Effector memory CD4-positive, alpha-beta T cell (primary cell): ENCODE results near the gene AKAP17A.

Experiments
- DNase-seq, 3 donors: peaks; one replicate each; pipeline ENCODE4 v3.0.0-alpha.2; 2020
- H3K27ac ChIP-seq: 2 replicates; pipeline ENCODE4 v1.7.0; 2013; ENCODE audit warnings: mild to moderate bottlenecking, low read length, moderate library complexity; ENCODE audit not compliant: insufficient read depth, poor library complexity, severe bottlenecking
- H3K27me3 ChIP-seq: replicated peaks from 2 replicates; pipeline ENCODE4 v1.7.0; 2013; ENCODE audit warnings: mild to moderate bottlenecking, low read length; ENCODE audit not compliant: insufficient read depth, control insufficient read depth, poor library complexity, severe bottlenecking
- H3K36me3 ChIP-seq: 2 replicates; pipeline ENCODE4 v1.7.0; 2013; ENCODE audit warnings: mild to moderate bottlenecking, low read length, moderate library complexity; ENCODE audit not compliant: control insufficient read depth, insufficient read depth
- H3K4me1 ChIP-seq: 2 replicates; pipeline ENCODE4 v1.7.0; 2013; ENCODE audit warnings: low read length, mild to moderate bottlenecking; ENCODE audit not compliant: control insufficient read depth, insufficient read depth, poor library complexity, severe bottlenecking
- H3K4me3 ChIP-seq: 2 replicates; pipeline ENCODE4 v1.7.0; 2013; ENCODE audit warnings: low read length, low read depth, mild to moderate bottlenecking; ENCODE audit not compliant: insufficient read depth, poor library complexity, severe bottlenecking
- H3K9me3 ChIP-seq: 2 replicates; pipeline ENCODE4 v1.7.0; 2013; ENCODE audit warnings: mild to moderate bottlenecking, low read length, moderate library complexity; ENCODE audit not compliant: control insufficient read depth

AKAP17A gene

GRCh38 chrX:1602299-1602698, 10.9 kb downstream of the AKAP17A start:
- Histone ChIP-seq H3K4me1 (no peaks in the 10 kb centered on the region), H3K27me3 (no peaks in the 10 kb centered on the region), H3K27ac (no peak overlapping the region), H3K36me3 (peaks cover 53% of the 10 kb centered on the region), H3K4me3 (no peak overlapping the region), H3K9me3 (no peaks in the 10 kb centered on the region)
- DNase-seq, result no peak

- no peaks in the 10 kb centered on the region for H3K4me1 ChIP-seq
- H3K36me3 ChIP-seq, result peaks cover 11% of the 10 kb centered on the region
- DNase-seq, result no peak
- H3K9me3 ChIP-seq, result no peaks in the 10 kb centered on the region
- H3K27ac ChIP-seq, result no peak overlapping the region
- H3K4me3 ChIP-seq, result no peak overlapping the region
- H3K27me3 ChIP-seq, result no peaks in the 10 kb centered on the region
These were observed 15.1 kb downstream of the AKAP17A start for GRCh38 chrX:1606496-1606895.

GRCh38 chrX:1609311-1609710, 17.9 kb downstream of the AKAP17A start:
- Histone ChIP-seq H3K9me3 (no peaks in the 10 kb centered on the region), H3K4me1 (no peaks in the 10 kb centered on the region), H3K4me3 (no peak overlapping the region), H3K36me3 (no peaks in the 10 kb centered on the region), H3K27ac (no peak overlapping the region), H3K27me3 (no peaks in the 10 kb centered on the region)
- DNase-seq, result no peak

GRCh38 chrX:1609762-1610161, 18.4 kb downstream of the AKAP17A start:
- Histone ChIP-seq H3K27ac (no peak overlapping the region), H3K36me3 (no peaks in the 10 kb centered on the region), H3K4me1 (no peaks in the 10 kb centered on the region), H3K4me3 (no peak overlapping the region), H3K27me3 (no peaks in the 10 kb centered on the region), H3K9me3 (no peaks in the 10 kb centered on the region)
- no peak for DNase-seq

- no peak for DNase-seq
- Histone ChIP-seq H3K27ac (no peak overlapping the region), H3K4me1 (no peaks in the 10 kb centered on the region), H3K27me3 (no peaks in the 10 kb centered on the region), H3K36me3 (no peaks in the 10 kb centered on the region), H3K9me3 (no peaks in the 10 kb centered on the region), H3K4me3 (no peak overlapping the region)
These were observed 18.8 kb downstream of the AKAP17A start for GRCh38 chrX:1610166-1610565.

GRCh38 chrX:1610736-1611135, 19.3 kb downstream of the AKAP17A start:
- Histone ChIP-seq H3K4me3 (no peak overlapping the region), H3K9me3 (no peaks in the 10 kb centered on the region), H3K4me1 (no peaks in the 10 kb centered on the region), H3K27ac (no peak overlapping the region), H3K36me3 (no peaks in the 10 kb centered on the region), H3K27me3 (no peaks in the 10 kb centered on the region)
- no peak for DNase-seq

- no peaks in the 10 kb centered on the region for H3K9me3 ChIP-seq
- no peaks in the 10 kb centered on the region for H3K36me3 ChIP-seq
- DNase-seq, result no peak
- no peaks in the 10 kb centered on the region for H3K27me3 ChIP-seq
- H3K4me1 ChIP-seq, result no peaks in the 10 kb centered on the region
- H3K27ac ChIP-seq, result no peak overlapping the region
- H3K4me3 ChIP-seq, result no peak overlapping the region
These were observed 21.4 kb downstream of the AKAP17A start for GRCh38 chrX:1612641-1613286.

GRCh38 chrX:1614927-1615326, 23.5 kb downstream of the AKAP17A start, which contains the start of gene ASMT:
ASMT (plus strand) TSS chrX:1615059; CDS start chrX:1615200, 141 bp downstream.
- no peaks in the 10 kb centered on the region for H3K4me1 ChIP-seq
- H3K27me3 ChIP-seq, result no peaks in the 10 kb centered on the region
- H3K4me3 ChIP-seq, result no peak within 1 kb of the TSS
- H3K27ac ChIP-seq, result no peak within 1 kb of the TSS
- no peaks in the 10 kb centered on the region for H3K36me3 ChIP-seq
- H3K9me3 ChIP-seq, result no peaks in the 10 kb centered on the region
- no peak for DNase-seq

- no peaks in the 10 kb centered on the region for H3K9me3 ChIP-seq
- DNase-seq, result no peak
These were observed 27.3 kb downstream of the AKAP17A start for GRCh38 chrX:1618689-1619088.

GRCh38 chrX:1623691-1624090, 32.3 kb downstream of the AKAP17A start:
- Histone ChIP-seq H3K27me3 (no peaks in the 10 kb centered on the region), H3K4me3 (no peak overlapping the region), H3K9me3 (no peaks in the 10 kb centered on the region), H3K36me3 (no peaks in the 10 kb centered on the region), H3K4me1 (peaks cover 5% of the 10 kb centered on the region), H3K27ac (no peak overlapping the region)
- no peak for DNase-seq

More at GRCh38 chrX:1618689-1619088, 27.3 kb downstream of the AKAP17A start:
- Histone ChIP-seq H3K4me3 (no peak overlapping the region), H3K36me3 (no peaks in the 10 kb centered on the region), H3K4me1 (peaks cover 5% of the 10 kb centered on the region), H3K27me3 (no peaks in the 10 kb centered on the region), H3K27ac (no peak overlapping the region)
